Measurements from ENCODE around the gene ZBTB2. TPM values are rescaled to one million over a fixed set of nuclear protein-coding genes. Genes with fewer than 3 reads are reported as not detected.

The ZBTB2 gene
- total RNA-seq, 2 donors from 2014 or later: 11.4 to 15.2 TPM

GRCh38 chr6:151321438-151321837 is 69.9 kb downstream of the ZBTB2 start:
- Histone ChIP-seq H3K4me3 (ENCODE audit: low read length) (no peak overlapping the region), H3K27ac (ENCODE audit: low read depth, low read length) (no peak overlapping the region), H3K9ac (ENCODE audit: extremely low read depth, low read length, poor library complexity, severe bottlenecking) (no peak overlapping the region), H3K27me3 (ENCODE audit: control insufficient read depth, insufficient read depth, low read length, poor library complexity, severe bottlenecking) (peaks cover 13% of the 10 kb centered on the region), H3K36me3 (ENCODE audit: control insufficient read depth, insufficient read depth, low read length) (no peaks in the 10 kb centered on the region), H3K4me1 (ENCODE audit: control insufficient read depth, insufficient read depth, low read length) (peaks cover 4% of the 10 kb centered on the region), H3K9me3 (ENCODE audit: control insufficient read depth, low read length) (no peaks in the 10 kb centered on the region)
- peaks cover 15% of the 10 kb centered on the region for H3K27me3 Mint-ChIP-seq (ENCODE audit: insufficient read depth)
- peaks cover 1% of the 10 kb centered on the region for H3K9me3 Mint-ChIP-seq
- no peak for DNase-seq
- WGBS, 2 experiments (ENCODE audit: insufficient coverage in 1 of 2, insufficient read length in 1 of 2): 100% methylated on average over 1 of the region's 1 CpG
- H3K4me1 Mint-ChIP-seq: peaks cover 14% of the 10 kb centered on the region
- peaks cover 8% of the 10 kb centered on the region for H3K36me3 Mint-ChIP-seq (ENCODE audit: low read depth)
- no peak overlapping the region for H3K27ac Mint-ChIP-seq
- TF ChIP-seq, protein P1, sequence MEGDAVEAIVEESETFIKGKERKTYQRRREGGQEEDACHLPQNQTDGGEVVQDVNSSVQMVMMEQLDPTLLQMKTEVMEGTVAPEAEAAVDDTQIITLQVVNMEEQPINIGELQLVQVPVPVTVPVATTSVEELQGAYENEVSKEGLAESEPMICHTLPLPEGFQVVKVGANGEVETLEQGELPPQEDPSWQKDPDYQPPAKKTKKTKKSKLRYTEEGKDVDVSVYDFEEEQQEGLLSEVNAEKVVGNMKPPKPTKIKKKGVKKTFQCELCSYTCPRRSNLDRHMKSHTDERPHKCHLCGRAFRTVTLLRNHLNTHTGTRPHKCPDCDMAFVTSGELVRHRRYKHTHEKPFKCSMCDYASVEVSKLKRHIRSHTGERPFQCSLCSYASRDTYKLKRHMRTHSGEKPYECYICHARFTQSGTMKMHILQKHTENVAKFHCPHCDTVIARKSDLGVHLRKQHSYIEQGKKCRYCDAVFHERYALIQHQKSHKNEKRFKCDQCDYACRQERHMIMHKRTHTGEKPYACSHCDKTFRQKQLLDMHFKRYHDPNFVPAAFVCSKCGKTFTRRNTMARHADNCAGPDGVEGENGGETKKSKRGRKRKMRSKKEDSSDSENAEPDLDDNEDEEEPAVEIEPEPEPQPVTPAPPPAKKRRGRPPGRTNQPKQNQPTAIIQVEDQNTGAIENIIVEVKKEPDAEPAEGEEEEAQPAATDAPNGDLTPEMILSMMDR (conservative IDR thresholded peaks at IDR 0.05): no peak
- no peak overlapping the region for H3K4me3 Mint-ChIP-seq

DNA sequence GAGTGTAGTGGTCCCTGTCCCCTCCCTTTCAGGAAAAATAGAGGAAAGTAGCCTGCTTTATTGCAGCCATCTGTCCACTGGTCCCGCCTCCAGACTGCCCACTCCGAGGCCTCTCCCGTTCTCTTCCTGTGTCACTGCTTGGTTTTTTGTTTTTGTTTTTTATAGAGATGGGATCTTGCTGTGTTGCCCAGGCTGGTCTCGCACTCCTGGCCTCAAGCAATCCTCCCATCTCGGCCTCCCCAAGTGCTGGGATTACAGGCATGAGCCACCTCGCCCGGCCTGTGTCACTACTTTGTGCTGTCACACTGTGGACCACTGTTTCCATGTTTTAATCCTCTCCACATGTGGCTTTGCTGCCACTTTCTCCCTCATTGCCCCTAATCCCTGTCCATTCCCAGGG is 71.2 kb downstream of the ZBTB2 start:
- TF ChIP-seq, protein P1 (conservative IDR thresholded peaks at IDR 0.05): no peak
- H3K27ac Mint-ChIP-seq: no peak overlapping the region

DNA sequence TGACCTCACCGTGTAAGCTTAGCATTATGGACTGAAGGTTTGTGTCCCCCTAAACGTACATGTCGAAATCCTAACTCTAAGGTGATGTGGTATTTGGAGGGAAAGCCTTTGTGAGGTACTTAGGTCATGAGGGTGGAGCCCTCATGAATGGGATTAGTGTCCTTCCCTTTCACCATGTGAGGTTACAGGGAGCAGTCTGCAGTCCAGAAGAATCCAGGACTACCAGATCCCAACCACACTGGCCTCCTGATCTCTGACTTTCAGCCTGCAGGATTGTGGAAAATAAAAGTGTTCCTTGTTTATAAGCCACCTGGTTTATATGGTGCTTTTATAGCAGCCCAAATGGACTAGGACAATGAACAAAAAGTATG is 73.4 kb downstream of the ZBTB2 start:
- no peak for DNase-seq
- H3K36me3 Mint-ChIP-seq (ENCODE audit: low read depth): peaks cover 10% of the 10 kb centered on the region
- no peak overlapping the region for H3K4me3 Mint-ChIP-seq
- Histone ChIP-seq H3K9me3 (ENCODE audit: control insufficient read depth, low read length) (peaks cover 11% of the 10 kb centered on the region), H3K36me3 (ENCODE audit: control insufficient read depth, insufficient read depth, low read length) (no peaks in the 10 kb centered on the region), H3K4me3 (ENCODE audit: low read length) (no peak overlapping the region), H3K27ac (ENCODE audit: low read depth, low read length) (no peak overlapping the region), H3K27me3 (ENCODE audit: control insufficient read depth, insufficient read depth, low read length, poor library complexity, severe bottlenecking) (no peaks in the 10 kb centered on the region), H3K4me1 (ENCODE audit: control insufficient read depth, insufficient read depth, low read length) (peaks cover 8% of the 10 kb centered on the region), H3K9ac (ENCODE audit: extremely low read depth, low read length, poor library complexity, severe bottlenecking) (no peak overlapping the region)
- WGBS, 2 experiments (ENCODE audit: insufficient coverage in 1 of 2, insufficient read length in 1 of 2): 94 to 95% methylated on average over 3 of the region's 3 CpGs
- H3K27me3 Mint-ChIP-seq (ENCODE audit: insufficient read depth): no peaks in the 10 kb centered on the region
- no peak overlapping the region for H3K27ac Mint-ChIP-seq
- peaks cover 1% of the 10 kb centered on the region for H3K9me3 Mint-ChIP-seq
- H3K4me1 Mint-ChIP-seq: peaks cover 8% of the 10 kb centered on the region
- TF ChIP-seq, protein P1 (conservative IDR thresholded peaks at IDR 0.05): no peak

More for the DNA sequence above, 71.2 kb downstream of the ZBTB2 start:
- H3K9me3 Mint-ChIP-seq: peaks cover 1% of the 10 kb centered on the region
- no peak for DNase-seq
- Histone ChIP-seq H3K4me1 (ENCODE audit: control insufficient read depth, insufficient read depth, low read length) (peaks cover 4% of the 10 kb centered on the region), H3K27ac (ENCODE audit: low read depth, low read length) (no peak overlapping the region), H3K9me3 (ENCODE audit: control insufficient read depth, low read length) (peaks cover 6% of the 10 kb centered on the region), H3K4me3 (ENCODE audit: low read length) (no peak overlapping the region), H3K9ac (ENCODE audit: extremely low read depth, low read length, poor library complexity, severe bottlenecking) (no peak overlapping the region), H3K27me3 (ENCODE audit: control insufficient read depth, insufficient read depth, low read length, poor library complexity, severe bottlenecking) (peaks cover 5% of the 10 kb centered on the region), H3K36me3 (ENCODE audit: control insufficient read depth, insufficient read depth, low read length) (no peaks in the 10 kb centered on the region)
- WGBS, 2 experiments (ENCODE audit: insufficient coverage in 1 of 2, insufficient read length in 1 of 2): 95 to 98% methylated on average over 4 to 7 of the region's 7 CpGs
- peaks cover 5% of the 10 kb centered on the region for H3K4me1 Mint-ChIP-seq
- no peak overlapping the region for H3K4me3 Mint-ChIP-seq
- H3K36me3 Mint-ChIP-seq (ENCODE audit: low read depth): peaks cover 10% of the 10 kb centered on the region
- peaks cover 6% of the 10 kb centered on the region for H3K27me3 Mint-ChIP-seq (ENCODE audit: insufficient read depth)

Measured in endodermal cell (in vitro differentiated cells).